ENCODE measurements around the gene RAB34.
A peak's percentile ranks its signal among the peaks of the same experiment; 100 is the strongest.
"Not testable (repeated sequence)": the region's sequence is repeated elsewhere in the genome, so short reads cannot be mapped to it uniquely, and the experiment has no call there.

RAB34 gene

GRCh38 chr17:28726627-28727491 lies 9.2 kb upstream of the RAB34 start:
- peak; percentile 98 for DNase-seq

- DNase-seq = no peak
Measured at GRCh38 chr17:28726226-28726626, 8.6 kb upstream of the RAB34 start, which contains the start of gene TLCD1. TSS of gene TLCD1 (minus strand) at chr17:28726233. CDS start at chr17:28726097, 136 bp downstream.

- peak; percentile 80 for DNase-seq
Measured at GRCh38 chr17:28725660-28726225, 8.1 kb upstream of the RAB34 start.

- peak; percentile 60 for DNase-seq
Measured at GRCh38 chr17:28725166-28725659, 7.5 kb upstream of the RAB34 start.

GRCh38 chr17:28724500-28725165 lies 7.0 kb upstream of the RAB34 start:
- DNase-seq = no peak

- not testable (repeated sequence) for DNase-seq
Measured at GRCh38 chr17:28723836-28724499, 6.3 kb upstream of the RAB34 start.

GRCh38 chr17:28723159-28723835 lies 5.6 kb upstream of the RAB34 start:
- DNase-seq = no peak

- DNase-seq = no peak
Measured at GRCh38 chr17:28722417-28723158, 4.9 kb upstream of the RAB34 start.

GRCh38 chr17:28720997-28721329 lies 3.3 kb upstream of the RAB34 start:
- DNase-seq = not testable (repeated sequence)

GRCh38 chr17:28720247-28720996 lies 2.8 kb upstream of the RAB34 start:
- no peak for DNase-seq

- no peak for DNase-seq
Measured at GRCh38 chr17:28719021-28719433, 1.4 kb upstream of the RAB34 start.

GRCh38 chr17:28718333-28719020 lies 809 bp upstream of the RAB34 start:
- no peak for DNase-seq

- peak; percentile 72 for DNase-seq
Measured at GRCh38 chr17:28716740-28717577, 709 bp downstream of the RAB34 start.

GRCh38 chr17:28715217-28715616 lies 2.5 kb downstream of the RAB34 start:
- DNase-seq = no peak

- no peak for DNase-seq
Measured at GRCh38 chr17:28714281-28714680, 3.4 kb downstream of the RAB34 start.

GRCh38 chr17:28712705-28713415 lies 4.8 kb downstream of the RAB34 start:
- DNase-seq = no peak

GRCh38 chr17:28712032-28712704 lies 5.5 kb downstream of the RAB34 start:
- DNase-seq = peak; percentile 73

GRCh38 chr17:28711723-28712031 lies 6.0 kb downstream of the RAB34 start, which contains the start of gene PROCA1:
TSS of gene PROCA1 (minus strand) at chr17:28711888. CDS start at chr17:28711660, 228 bp downstream.
- no peak for DNase-seq

Measured in eye (tissue), 1 donor.